Stimulated activated CD4-positive, alpha-beta T cell treated with anti-CD3 and anti-CD28 coated beads, Interleukin-15, amount 100 ng/mL, for 1 hour (primary cell): Measurements from ENCODE around the gene C1orf56.
"Not testable (repeated sequence)": the region's sequence is repeated elsewhere in the genome, so short reads cannot be mapped to it uniquely, and the experiment has no call there.

ENCODE experiments used
- DNase-seq, 2 donors: peaks; one replicate each; pipeline ENCODE4 v3.0.0-alpha.2; 2020; ENCODE audit warnings: low read depth in 1 of 2, low spot score in 1 of 2

The C1orf56 gene

DNA sequence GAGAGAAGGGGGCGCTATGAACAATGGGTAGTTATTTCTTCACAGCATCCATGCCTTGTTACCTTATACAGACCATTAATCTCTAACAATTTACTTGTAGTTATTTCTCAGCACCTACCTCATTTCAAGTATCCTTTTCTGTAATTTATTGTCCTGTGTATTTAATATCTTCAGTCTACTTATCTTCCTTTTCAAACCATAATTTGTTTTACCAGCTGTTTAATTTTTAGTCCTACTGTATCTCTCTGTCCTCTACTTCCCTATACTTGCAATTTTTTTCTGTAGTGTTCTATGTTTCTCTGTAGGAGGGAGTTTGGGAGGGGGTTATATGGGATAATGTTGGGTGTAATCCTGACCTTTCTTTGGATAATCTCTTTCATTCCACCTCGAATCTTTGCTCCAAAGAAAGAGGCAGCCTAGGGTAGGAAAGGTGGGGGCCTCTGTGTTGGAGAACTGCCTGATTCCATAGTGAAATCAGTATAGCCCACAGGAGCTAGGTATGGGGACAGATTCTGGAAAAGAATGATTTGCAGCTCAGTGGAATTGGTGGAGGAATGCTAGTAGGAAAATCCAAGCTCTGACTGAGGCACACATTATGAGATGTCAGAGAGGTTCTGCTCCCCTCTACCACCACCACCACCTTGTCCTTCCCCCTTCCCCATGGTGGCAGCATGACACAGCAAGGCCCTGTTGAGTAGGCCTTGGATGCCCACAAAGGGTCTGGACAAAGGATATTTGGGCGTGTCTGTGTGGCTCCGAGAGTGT is 13.3 kb downstream of the C1orf56 start:
- no peak for DNase-seq

DNA sequence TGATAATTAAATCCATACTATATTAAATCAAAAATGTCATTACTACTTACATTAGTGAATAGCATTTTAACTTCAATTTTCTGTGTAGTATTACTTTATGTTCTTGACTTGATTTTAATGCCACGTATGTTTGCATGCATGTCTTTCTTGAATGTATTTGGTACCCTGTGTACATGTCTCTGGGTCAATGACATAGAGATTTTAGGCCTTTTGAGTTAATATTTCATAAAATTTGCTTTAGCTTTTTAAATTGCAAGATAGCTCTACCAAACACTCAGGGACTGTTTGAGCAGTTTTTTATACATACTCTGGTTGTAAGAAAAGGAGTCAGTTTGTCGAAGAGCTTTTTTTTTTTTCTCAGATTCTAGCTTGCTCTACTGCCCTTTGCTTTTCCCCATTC is 14.2 kb downstream of the C1orf56 start:
- no peak for DNase-seq

DNA sequence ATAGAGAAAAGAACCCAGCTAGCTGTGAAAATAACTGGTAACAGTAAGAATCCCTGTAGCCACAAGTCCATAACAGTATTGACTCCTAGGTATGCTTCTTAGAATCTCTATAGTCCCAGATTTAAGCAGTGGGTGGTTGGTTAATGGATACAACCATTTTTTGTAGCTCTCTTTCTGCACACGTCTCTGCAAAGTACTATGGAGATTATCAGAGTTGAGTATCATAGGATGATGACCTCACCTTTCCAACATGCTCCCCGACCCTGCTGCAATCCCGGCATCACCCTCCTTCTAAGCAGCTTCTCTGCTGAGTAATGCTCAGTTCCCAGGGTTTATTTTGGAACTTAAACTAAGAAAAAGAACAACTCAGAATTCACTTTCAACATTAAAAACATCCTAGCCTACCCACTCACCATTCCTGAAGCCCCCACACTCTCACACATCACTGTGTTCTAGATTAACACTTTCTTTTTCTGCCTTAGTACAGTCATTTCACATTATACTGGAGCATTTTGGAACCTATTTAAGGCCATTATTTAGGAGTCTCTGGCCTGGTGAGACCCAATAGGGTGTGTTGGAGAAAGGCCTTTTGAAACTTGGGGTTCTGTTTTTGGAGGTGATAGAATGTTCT is 15.3 kb downstream of the C1orf56 start:
- no peak for DNase-seq

DNA sequence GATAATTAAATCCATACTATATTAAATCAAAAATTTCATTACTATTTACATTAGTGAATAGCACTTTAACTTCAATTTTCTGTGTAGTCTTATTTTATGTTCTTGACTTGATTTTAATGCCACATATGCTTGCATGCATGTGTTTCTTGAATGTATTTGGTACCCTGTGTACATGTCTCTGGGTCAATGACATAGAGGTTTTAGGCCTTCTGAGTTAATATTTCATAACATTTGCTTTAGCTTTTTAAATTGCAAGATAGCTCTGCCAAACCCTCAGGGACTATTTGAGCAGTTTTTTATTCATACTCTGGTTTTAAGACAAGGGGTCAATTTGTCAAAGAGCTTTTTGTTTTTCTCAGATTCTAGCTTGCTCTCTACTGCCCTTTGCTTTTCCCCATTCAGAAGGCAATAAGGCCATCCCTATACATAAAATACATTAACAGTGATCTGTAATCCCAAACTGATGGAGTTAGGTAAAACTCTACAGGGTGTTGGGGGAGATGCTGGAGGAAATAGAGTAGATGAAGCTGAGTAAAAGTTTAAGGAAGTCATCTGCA is 17.6 kb downstream of the C1orf56 start:
- DNase-seq: no peak

DNA sequence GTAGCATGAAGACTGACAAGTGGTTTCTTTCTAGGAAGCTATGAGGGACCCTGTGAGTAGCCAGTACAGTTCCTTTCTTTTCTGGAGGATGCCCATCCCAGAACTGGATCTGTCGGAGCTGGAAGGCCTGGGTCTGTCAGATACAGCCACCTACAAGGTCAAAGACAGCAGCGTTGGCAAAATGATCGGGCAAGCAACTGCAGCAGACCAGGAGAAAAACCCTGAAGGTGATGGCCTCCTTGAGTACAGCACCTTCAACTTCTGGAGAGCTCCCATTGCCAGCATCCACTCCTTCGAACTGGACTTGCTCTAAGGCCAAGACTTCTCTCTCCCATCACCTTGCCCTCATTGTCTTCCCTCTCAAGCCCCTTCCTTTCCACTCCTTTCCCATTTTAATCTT is 19.6 kb downstream of the C1orf56 start:
- no peak for DNase-seq

DNA sequence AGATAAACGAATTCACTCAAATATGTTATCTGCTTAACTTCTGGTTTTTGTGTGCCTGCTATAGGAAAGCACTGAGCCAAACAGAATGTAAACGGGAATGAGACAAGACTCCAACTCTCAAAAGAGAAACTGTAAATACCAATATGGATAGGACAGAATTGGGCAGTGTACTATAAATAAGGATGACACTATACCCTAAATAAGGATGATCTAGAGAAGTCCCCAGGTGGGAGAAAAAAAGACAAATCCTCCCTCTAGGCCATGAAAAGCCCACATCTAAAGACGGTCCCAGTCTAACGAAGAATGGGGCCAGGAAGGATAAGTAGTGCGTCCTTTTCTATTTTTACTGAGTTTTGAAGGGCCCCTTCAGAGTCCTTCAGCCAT is 21.5 kb downstream of the C1orf56 start:
- DNase-seq: no peak

DNA sequence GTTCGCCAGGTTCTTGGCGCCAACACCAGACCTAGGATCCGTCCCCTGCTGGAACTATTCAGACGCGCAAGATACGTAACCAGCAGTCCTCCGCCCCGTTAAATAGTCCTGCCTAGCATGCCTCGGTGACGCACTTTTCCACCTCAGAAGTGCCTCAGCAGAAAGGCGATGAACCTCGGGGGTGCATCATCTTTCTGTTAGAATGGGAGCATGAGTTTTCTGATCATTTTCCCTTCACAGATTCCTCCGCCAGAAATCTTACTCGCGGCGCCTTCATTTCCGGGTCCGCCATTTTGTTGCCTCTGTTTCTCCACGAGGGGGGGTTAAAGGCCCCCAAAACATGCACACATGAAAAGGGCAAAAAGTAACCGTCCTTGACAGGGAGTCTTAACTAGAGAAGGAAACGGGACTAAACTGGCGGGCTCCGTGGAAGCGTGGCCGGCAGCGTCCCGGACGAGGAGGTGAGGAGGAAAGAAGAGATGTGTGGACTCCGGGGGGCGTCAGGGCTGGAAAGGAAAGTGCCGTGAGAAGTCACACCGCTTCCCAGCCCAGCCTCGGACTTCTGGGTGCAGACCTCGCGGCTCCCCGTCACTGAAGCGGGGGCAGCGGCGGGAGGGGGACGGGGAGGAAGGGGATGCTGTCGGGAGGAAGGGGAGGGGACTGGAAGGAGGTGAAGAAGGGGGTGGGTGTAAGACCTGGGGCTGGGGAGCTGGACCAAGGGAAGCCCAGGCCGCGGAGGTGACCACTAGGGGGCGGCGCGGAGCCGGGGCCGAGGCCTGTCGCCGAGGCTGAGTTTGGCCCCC is 23.1 kb downstream of the C1orf56 start, which contains the start of gene GABPB2:
GABPB2 (plus strand) TSS at position 288 of the 803 bp plus-strand sequence. CDS start 17,429 bp downstream, outside the sequence.
- DNase-seq: peak; percentile 71 to 80

DNA sequence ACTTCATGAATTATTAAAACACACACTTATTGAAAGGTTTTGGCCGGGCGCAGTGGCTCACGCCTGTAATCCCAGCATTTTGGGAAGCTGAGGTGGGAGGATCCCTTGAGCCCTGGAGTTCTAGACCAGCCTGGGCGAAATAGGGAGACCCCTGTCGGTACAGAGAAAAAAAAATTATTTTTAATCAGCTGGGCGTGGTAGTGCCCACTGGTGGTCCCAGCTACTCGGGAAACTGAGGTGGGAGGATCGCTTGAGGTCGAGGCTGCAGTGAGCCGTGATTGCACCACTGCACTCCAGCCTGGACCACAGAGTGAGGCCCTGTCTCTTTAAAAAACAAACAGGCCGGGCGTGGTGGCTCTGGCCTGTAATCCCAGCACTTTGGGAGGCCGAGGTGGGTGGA is 24.7 kb downstream of the C1orf56 start:
- no peak for DNase-seq

DNA sequence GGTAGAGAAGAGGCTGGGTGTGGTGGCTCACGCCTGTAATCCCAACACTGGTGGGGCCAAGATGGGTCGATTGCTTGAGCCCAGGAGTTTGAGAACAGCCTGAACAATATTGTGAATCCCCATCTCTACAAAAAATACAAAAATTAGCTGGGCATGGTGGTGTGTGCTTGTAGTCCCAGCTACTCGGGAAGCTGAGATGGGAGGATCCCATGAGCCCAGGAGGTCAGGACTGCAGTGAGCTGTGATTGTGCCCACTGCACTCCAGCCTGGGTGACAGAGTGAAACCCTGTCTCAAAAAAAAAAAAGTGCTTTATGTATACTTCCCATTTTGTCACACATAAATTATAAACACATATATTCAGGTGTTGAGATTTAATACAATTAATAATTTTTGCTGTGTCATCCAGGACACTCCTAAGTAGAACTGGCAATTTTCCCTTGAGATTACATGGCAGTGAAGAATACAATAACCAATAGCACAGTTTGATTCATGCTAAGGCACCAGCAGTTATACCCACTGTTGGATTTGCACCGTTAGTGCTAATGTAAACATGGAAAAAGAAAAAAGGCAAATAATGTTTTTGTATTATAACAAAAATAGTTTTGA is 38.5 kb downstream of the C1orf56 start:
- DNase-seq: no peak

DNA sequence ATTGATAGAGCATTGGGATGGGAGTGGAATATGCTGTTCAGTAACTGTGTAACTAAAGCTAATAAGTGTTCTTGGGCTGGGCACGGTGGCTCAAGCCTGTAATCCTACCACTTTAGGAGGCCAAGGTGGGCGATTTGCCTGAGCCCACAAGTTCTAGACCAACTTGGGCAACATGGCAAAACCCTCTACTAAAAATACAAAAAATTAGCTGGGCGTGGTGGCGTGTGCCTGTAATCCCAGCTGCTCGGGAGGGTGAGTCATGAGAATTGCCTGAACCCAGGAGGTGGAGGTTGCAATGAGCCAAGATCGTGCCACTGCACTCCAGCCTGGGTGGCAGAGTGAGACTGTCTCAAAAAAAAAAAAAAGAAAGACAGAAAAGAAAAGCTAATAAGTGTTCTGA is 49.9 kb downstream of the C1orf56 start:
- DNase-seq: not testable (repeated sequence)

DNA sequence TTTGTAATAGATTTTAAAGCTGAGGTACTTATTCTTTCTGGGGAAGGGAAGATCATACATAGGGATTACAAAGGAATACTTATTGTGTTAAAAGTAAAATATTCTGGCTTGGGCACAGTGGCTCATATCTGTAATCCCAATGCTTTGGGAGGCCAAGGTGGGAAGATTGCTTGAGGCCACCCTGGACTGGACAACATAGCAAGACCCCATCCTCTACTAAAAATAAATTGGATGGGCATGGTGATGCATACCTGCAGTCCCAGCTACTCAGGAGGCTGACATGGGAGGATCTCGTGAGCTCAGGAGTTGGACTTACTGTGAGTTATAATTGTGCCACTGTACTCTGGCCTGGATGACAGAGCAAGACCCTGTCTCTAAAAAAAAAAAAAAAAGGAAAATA is 50.6 kb downstream of the C1orf56 start:
- DNase-seq: no peak
